GM06990 (cell line): Measurements from ENCODE around the gene TMEM200B.
"Not testable (repeated sequence)": the region's sequence is repeated elsewhere in the genome, so short reads cannot be mapped to it uniquely, and the experiment has no call there.

Experiments used
- DNase-seq: peaks from one replicate; pipeline ENCODE4 v3.0.0-alpha.2; 2011; ENCODE audit not compliant: insufficient read length; ENCODE audit errors: extremely low read depth
- H3K27me3 ChIP-seq: replicated peaks from 2 replicates; pipeline ENCODE4 v1.6.0; 2011; ENCODE audit warnings: low read length; ENCODE audit not compliant: control insufficient read depth, insufficient read depth
- H3K36me3 ChIP-seq: 2 replicates; pipeline ENCODE4 v1.5.1; 2011; ENCODE audit warnings: low read length; ENCODE audit not compliant: control insufficient read depth, insufficient read depth
- H3K4me3 ChIP-seq: replicated peaks from 2 replicates; pipeline ENCODE4 v1.5.1; 2011; ENCODE audit warnings: low read depth, mild to moderate bottlenecking, control low read depth, low read length
- CTCF ChIP-seq: IDR thresholded peaks from 2 replicates; pipeline ENCODE4 v1.5.1; 2011; ENCODE audit warnings: low read length, control low read depth, mild to moderate bottlenecking, inconsistent platforms; ENCODE audit not compliant: insufficient read depth, poor library complexity, severe bottlenecking

TMEM200B gene

GRCh38 chr1:29133861-29134694 is 10.4 kb upstream of the TMEM200B start:
- H3K4me3 ChIP-seq, result no peak overlapping the region
- no peaks in the 10 kb centered on the region for H3K36me3 ChIP-seq
- TF ChIP-seq CTCF, result no peak
- no peaks in the 10 kb centered on the region for H3K27me3 ChIP-seq
- DNase-seq, result no peak

GRCh38 chr1:29131056-29131455 is 7.4 kb upstream of the TMEM200B start:
- DNase-seq, H3K4me3 ChIP-seq, H3K36me3 ChIP-seq, H3K27me3 ChIP-seq: not testable (repeated sequence)

- DNase-seq, result no peak
- no peaks in the 10 kb centered on the region; the same call in 1 of the 2 replicates for H3K27me3 ChIP-seq
- no peak for TF ChIP-seq CTCF
- no peak overlapping the region for H3K4me3 ChIP-seq
- no peaks in the 10 kb centered on the region for H3K36me3 ChIP-seq
These were observed 6.2 kb upstream of the TMEM200B start for GRCh38 chr1:29129916-29130315.

GRCh38 chr1:29128739-29129138 is 5.0 kb upstream of the TMEM200B start:
- H3K36me3 ChIP-seq, result no peaks in the 10 kb centered on the region
- H3K27me3 ChIP-seq, result no peaks in the 10 kb centered on the region; the same call in 1 of the 2 replicates
- TF ChIP-seq CTCF, result no peak
- no peak overlapping the region for H3K4me3 ChIP-seq
- no peak for DNase-seq

GRCh38 chr1:29126198-29126597 is 2.5 kb upstream of the TMEM200B start:
- DNase-seq, result no peak
- no peak for TF ChIP-seq CTCF
- no peaks in the 10 kb centered on the region; the same call in 1 of the 2 replicates for H3K27me3 ChIP-seq
- no peak overlapping the region for H3K4me3 ChIP-seq
- H3K36me3 ChIP-seq, result no peaks in the 10 kb centered on the region

- DNase-seq, result no peak
- no peaks in the 10 kb centered on the region; the same call in 1 of the 2 replicates for H3K27me3 ChIP-seq
- no peak for TF ChIP-seq CTCF
These were observed 2.1 kb upstream of the TMEM200B start for GRCh38 chr1:29125788-29126187.

More at GRCh38 chr1:29125788-29126187, 2.1 kb upstream of the TMEM200B start:
- Histone ChIP-seq H3K4me3 (no peak overlapping the region), H3K36me3 (no peaks in the 10 kb centered on the region)
